SKM-1 (cell line): ENCODE results near the gene ANKRD16.
A peak's percentile ranks its signal among the peaks of the same experiment; 100 is the strongest.
"Not testable (repeated sequence)": the region's sequence is repeated elsewhere in the genome, so short reads cannot be mapped to it uniquely, and the experiment has no call there.

Experiments used
- DNase-seq: peaks from one replicate; lab custom pipeline; 2025; ENCODE audit not compliant: unreplicated experiment; lab: John Stamatoyannopoulos, UW

ANKRD16 gene

GRCh38 chr10:5877041-5877440 lies 12.7 kb downstream of the ANKRD16 start:
- not testable (repeated sequence) for DNase-seq

GRCh38 chr10:5876181-5876768 lies 13.4 kb downstream of the ANKRD16 start:
- no peak for DNase-seq

DNA sequence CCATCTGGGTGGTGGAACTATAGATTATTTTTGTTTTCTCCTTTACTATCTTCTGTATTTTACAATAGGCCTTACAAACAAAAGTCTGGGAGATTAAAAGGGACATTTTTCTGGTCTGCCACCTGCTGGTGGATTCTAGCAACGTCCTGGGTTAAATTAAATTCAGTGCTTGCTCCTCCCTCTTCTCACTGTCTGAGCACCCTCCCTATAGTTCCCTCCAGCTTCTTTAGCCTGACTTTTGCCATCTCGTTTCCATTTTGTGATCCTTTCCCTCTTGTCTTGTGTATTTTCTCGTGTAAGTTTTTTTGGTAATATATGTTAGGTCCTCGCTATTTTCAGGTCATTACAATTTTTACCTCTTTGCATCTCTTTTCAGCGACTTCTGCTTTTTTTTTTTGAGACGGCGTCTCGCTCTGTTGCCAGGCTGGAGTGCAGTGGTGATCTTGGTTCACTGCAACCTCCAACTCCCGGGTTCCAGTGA lies 16.1 kb downstream of the ANKRD16 start:
- DNase-seq, result peak; percentile 32

- no peak for DNase-seq
Observed at GRCh38 chr10:5871596-5871995, 18.1 kb downstream of the ANKRD16 start.

DNA sequence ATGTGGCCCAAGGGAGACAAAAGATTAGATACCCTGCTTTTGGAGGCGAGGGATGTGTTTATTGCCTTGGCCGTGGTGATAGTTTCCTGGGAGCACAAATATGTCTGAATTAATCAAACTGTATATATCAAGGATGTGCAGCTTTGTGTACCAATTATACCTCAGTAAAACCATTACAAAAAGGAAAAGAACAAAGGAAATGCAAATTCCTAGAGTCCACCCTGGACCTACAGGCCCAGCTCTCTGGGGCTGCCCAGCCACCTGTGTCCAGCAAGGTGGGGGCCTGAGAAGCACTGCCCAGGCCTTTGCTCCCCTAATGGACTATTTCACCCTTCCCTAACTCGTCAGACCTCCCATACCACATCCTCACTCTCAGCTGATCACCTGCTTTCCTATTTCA lies 20.5 kb downstream of the ANKRD16 start:
- no peak for DNase-seq

DNA sequence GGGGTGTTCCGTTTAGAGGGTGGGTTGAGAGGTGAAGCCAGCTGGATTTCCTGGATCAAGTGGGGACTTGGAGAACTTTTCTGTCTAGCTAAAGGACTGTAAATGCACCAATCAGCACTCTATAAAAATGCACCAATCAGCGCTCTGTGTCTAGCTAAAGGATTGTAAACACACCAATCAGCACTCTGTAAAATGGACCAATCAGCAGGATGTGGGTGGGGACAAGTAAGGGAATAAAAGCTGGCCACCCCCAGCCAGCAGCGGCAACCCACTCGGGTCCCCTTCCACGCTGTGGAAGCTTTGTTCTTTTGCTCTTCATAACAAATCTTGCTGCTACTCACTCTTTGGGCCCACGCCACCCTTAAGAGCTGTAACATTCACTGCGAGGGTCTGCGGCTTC lies 21.3 kb downstream of the ANKRD16 start:
- DNase-seq, result not testable (repeated sequence)

DNA sequence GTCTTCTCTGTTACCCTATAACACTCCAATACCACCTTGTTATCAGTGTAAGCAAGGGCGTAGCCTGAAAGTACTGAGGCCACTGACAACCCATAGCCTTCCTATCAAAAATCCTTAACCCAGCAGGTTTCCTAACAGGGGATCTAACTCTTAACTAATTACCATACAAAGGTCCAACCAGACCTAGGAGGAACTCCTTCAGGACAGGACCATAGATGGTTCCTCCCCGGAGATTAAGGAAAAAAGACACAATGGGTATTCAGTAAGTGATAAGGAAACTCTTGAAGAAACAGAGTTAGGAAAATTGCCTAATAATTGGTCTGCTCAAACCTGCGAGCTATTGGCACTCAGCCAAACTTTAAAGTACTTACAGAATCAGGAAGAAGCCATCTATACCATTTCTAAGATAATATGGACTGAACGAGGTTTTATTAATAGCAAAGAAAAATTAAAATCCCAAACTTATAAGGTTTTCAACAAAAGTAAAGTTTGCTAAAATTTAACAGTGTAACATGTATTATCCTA lies 22.5 kb downstream of the ANKRD16 start:
- DNase-seq, result not testable (repeated sequence)

DNA sequence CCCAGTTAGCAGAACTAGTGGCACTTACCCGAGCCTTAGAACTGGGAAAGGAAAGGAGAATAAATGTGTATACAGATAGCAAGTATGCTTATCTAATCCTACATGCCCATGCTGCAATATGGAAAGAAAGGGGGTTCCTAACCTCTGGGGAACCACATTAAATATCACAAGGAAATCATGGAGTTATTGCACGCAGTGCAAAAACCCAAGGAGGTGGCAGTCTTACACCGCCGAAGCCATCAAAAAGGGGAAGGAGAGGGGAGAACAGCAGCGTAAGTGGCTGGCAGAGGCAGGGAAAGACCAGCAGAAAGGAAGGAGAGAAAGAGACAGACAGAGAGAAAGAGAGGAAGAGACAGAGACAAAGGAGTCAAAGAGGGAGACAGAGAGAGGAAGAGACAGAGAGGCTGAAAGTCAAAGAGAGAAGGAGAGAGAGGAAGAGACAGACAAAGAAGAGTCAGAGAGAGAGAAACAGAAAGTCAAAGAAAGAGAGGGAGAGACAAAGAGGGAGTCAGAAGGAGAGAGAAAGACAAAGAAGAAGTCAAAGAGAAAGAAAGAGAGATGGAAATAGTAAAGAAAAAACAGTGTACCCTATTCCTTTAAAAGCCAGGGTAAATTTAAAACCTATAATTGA lies 23.1 kb downstream of the ANKRD16 start:
- not testable (repeated sequence) for DNase-seq

DNA sequence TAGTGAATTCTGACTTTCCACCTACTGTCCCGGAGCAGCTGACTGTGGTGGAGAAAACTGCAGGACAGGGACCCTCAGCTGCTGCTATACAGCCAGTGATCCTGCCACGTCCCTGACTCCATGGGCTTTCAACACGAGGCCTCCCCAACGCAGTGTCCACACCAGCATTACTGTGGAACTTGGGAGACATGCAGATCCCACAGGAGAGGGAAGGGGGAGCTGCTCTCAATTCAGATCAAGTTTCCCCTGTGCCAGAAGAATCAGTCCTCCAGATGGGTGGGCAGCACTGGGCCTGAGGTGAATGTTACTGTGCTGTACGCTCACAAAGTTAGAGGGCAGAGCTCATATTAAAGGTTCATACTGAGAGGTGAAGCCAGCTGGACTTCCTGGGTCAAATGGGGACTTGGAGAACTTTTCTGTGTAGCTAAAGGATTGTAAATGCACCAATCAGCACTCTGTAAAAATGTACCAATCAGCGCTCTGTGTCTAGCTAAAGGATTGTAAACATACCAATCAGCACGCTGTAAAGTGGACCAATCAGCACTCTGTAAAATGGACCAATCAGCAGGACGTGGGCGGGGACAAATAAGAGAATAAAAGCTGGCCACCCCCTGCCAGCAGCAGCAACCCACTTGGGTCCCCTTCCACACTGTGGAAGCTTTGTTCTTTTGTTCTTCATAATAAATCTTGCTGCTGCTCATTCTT lies 26.6 kb downstream of the ANKRD16 start:
- DNase-seq, result not testable (repeated sequence)

DNA sequence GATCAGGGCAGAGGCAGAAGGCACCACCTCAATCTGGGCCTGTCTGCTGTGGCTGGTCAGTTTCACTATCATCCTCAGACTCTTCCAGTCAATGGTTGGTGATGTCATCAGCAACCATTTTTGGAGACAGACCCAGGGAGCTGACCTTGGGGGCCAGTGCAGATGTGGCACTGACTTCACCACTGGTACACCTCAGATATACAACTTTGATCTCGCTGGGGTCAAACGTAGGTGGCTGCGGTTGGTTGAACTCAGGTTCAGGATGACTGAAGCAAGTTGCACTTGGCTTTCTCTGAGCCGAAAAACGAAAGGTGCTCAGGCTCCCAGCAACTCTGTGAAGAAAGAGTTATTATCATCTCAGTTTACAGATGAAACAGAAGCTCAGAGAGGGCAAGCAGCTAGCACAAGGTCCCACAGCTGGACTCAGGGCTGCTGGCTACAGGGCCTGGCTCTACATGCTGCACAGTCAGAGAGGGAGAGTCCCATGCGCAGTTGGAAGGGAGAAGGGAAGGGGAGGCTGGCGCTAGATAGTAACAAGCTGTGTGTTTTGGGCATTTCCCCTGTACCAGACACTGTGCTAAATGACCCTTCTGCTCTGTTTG lies 27.2 kb downstream of the ANKRD16 start:
- DNase-seq, result no peak

GRCh38 chr10:5860066-5860465 lies 29.6 kb downstream of the ANKRD16 start:
- DNase-seq, result no peak

- no peak for DNase-seq
Observed at GRCh38 chr10:5858811-5859210, 30.9 kb downstream of the ANKRD16 start.

- no peak for DNase-seq
Observed at GRCh38 chr10:5856701-5857004, 33.0 kb downstream of the ANKRD16 start.

DNA sequence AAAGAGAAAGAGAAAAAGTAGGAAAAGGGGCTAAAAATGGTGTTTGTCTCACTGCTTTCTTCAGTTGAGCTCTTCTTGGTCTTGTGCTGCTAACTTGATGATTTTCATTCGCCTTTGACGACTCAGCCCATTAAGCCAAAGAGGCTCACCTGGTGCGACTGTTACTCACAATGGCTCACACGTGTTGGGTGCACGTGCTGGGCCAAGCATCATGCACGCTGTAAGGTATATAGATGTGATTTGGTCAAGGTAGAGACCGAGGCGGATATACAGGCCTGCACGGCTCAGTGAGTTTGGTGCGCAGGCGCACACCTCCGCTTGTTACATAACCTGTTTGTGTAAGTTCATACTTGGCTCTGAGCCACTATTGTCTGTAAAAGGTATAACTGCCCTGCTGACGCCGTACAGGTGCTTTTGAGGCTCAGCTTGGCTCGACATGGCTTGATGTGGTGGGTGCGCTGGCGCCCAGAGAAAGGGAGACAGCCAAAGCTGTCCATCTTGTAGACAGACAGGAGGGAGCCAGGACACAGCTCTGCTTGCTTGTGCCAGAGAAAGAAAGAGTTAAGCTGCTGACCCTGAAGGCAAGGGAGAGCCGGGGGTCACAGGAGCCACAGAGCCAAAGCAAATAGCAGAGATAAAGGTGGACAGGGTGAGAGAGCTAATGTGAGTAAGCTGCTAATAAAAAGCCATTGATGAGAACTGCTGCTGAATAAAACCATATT lies 33.6 kb downstream of the ANKRD16 start:
- DNase-seq, result no peak

GRCh38 chr10:5854131-5854475 lies 35.6 kb downstream of the ANKRD16 start:
- no peak for DNase-seq

- DNase-seq, result not testable (repeated sequence)
Observed at GRCh38 chr10:5846667-5847066, 43.0 kb downstream of the ANKRD16 start.

- no peak for DNase-seq
Observed at GRCh38 chr10:5844345-5845055, 45.2 kb downstream of the ANKRD16 start.

- no peak for DNase-seq
Observed at GRCh38 chr10:5843686-5844344, 45.9 kb downstream of the ANKRD16 start.

DNA sequence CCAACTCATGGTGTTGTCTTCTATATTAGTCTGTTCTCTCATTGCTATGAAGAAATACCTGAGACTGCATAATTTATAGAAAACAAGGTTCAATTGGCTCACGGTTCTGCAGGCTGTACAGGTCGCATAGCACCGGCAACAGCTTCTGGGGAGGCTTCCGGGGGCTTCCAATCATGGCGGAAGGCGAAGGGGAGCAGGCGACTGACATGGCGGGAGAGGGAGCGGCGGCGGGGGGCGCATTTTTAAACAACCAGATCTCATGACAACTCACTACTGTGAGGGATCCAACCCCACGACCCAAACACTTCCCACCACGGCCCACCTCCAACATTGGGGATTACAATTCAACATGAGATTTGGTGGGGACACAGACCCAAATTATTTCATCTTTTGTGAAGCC lies 47.7 kb downstream of the ANKRD16 start:
- no peak for DNase-seq
